ENCODE results near the gene STON2. TPM values are rescaled to one million over a fixed set of nuclear protein-coding genes. Genes with fewer than 3 reads are reported as not detected.

STON2 gene
- total RNA-seq, 2 donors from 2014 or later, result 0.10 to 0.12 TPM

DNA sequence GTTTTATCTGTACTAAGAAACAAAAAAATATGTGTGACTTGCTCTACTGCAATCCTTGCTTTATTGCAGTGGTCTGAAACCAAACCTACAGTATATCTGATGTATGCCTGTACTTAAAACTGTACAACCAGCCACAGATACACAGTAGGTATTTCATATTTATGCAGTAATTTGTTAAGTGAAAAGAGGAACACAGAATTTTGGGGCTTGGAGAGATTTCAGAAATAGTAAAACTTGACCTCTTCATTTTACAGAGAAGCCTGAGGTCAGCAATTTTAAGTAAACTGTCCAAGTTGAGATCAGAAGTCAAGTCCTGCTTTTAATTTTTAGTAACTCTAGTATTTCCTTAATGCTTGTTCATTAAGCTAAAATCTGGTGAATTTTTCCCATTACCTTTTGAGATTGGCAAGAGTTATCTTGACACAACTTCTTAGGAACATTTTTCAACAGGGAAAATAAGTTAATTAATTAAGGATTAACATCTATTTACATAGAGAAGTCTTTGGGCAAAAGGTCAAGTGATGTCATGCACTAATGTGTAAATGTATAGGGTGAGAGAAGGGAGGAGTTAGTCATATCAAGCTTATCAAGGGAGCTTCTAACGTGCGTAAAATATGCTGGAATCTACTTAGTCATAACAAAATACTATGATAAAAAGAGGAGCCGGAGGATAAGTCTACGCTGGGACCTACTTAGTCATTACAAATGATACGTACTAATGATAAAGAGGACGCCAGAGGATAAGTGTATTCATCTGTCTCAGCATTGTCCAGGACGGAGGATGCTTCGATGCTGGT lies 113.4 kb downstream of the STON2 start:
- no peaks in the 10 kb centered on the region for H3K4me1 Mint-ChIP-seq (ENCODE audit: low read depth)
- H3K27ac Mint-ChIP-seq, result no peak overlapping the region
- DNase-seq (no peak), ATAC-seq (replicated peaks in 1 of 2) (no peak)
- H3K4me3 Mint-ChIP-seq, result no peak overlapping the region
- H3K9me3 Mint-ChIP-seq, result no peaks in the 10 kb centered on the region
- H3K27me3 Mint-ChIP-seq (ENCODE audit: low read depth), result peaks cover 5% of the 10 kb centered on the region
- H3K36me3 Mint-ChIP-seq (ENCODE audit: insufficient read depth in 2 of 2), result no peaks in the 10 kb centered on the region

DNA sequence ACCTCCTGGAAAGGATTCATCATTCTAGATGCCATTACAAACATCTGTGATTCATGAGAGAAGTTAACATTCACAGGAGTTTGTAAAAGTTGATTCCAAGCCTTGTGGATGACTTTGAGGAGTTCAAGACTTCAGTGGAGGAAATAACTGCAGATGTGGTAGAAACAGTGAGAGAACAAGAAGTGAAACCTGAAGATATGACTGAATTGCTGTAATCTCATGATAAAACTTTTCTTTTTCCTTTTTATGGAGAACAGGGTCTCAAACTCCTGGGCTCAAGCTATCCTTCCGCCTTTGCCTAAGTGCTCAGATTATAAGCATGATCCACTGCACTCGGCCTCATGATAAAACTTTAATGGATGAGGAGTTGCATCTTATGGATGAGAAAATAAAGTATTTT lies 114.9 kb downstream of the STON2 start:
- Mint-ChIP-seq H3K27me3 (ENCODE audit: low read depth) (peaks cover 5% of the 10 kb centered on the region), H3K4me1 (ENCODE audit: low read depth) (no peaks in the 10 kb centered on the region), H3K9me3 (no peaks in the 10 kb centered on the region), H3K27ac (no peak overlapping the region), H3K4me3 (no peak overlapping the region), H3K36me3 (ENCODE audit: insufficient read depth in 2 of 2) (no peaks in the 10 kb centered on the region)
- DNase-seq (no peak), ATAC-seq (replicated peaks in 1 of 2) (no peak)

- no peak overlapping the region for H3K4me3 Mint-ChIP-seq
- DNase-seq (no peak), ATAC-seq (replicated peaks in 1 of 2) (no peak)
- H3K27ac Mint-ChIP-seq, result no peak overlapping the region
- no peaks in the 10 kb centered on the region for H3K36me3 Mint-ChIP-seq (ENCODE audit: insufficient read depth in 2 of 2)
- H3K9me3 Mint-ChIP-seq, result no peaks in the 10 kb centered on the region
- no peaks in the 10 kb centered on the region for H3K4me1 Mint-ChIP-seq (ENCODE audit: low read depth)
- H3K27me3 Mint-ChIP-seq (ENCODE audit: low read depth), result no peaks in the 10 kb centered on the region
Observed at GRCh38 chr14:81281332-81281731, 118.8 kb downstream of the STON2 start.

DNA sequence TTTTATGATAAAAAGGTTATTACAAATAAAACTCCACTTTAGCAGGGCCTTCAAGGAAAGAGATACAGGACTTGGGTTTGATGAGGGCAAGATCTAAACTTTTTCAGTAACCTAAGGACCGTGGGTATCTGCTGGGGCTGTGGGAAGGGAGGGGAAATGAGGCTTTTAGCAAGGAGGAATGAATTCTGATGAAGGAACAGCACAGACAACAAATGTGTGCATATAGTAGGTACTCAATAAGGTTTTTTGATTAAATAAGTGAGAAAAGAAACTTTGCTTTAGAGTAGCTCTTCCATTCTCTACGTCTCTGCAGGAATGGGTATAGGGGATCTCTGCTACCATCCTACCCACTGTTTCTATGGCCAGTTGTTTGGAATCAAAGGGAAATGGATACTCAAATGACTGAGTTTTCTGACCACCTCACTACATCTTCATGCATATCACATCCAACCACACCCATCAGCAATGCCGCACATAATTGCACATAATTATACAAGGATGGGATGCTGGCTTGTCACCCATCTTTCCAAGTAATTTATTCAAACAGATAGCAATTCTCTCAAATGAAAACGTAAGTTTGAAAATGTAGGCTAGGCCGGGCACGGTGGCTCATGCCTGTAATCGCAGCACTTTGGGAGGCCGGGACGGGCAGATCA lies 119.9 kb downstream of the STON2 start:
- no peaks in the 10 kb centered on the region for H3K4me1 Mint-ChIP-seq (ENCODE audit: low read depth)
- H3K27me3 Mint-ChIP-seq (ENCODE audit: low read depth), result no peaks in the 10 kb centered on the region
- H3K4me3 Mint-ChIP-seq, result no peak overlapping the region
- H3K9me3 Mint-ChIP-seq, result no peaks in the 10 kb centered on the region
- H3K27ac Mint-ChIP-seq, result no peak overlapping the region
- no peaks in the 10 kb centered on the region for H3K36me3 Mint-ChIP-seq (ENCODE audit: insufficient read depth in 2 of 2)
- DNase-seq, result no peak
- ATAC-seq (replicated peaks in 1 of 2), result no peak

- Mint-ChIP-seq H3K36me3 (ENCODE audit: insufficient read depth in 2 of 2) (no peaks in the 10 kb centered on the region), H3K27me3 (ENCODE audit: low read depth) (no peaks in the 10 kb centered on the region)
Observed at GRCh38 chr14:81277096-81277495, 123.0 kb downstream of the STON2 start.

GRCh38 chr14:81276073-81277069 lies 123.8 kb downstream of the STON2 start:
- H3K4me3 Mint-ChIP-seq, result no peak overlapping the region
- no peaks in the 10 kb centered on the region for H3K36me3 Mint-ChIP-seq (ENCODE audit: insufficient read depth in 2 of 2)
- H3K4me1 Mint-ChIP-seq (ENCODE audit: low read depth), result no peaks in the 10 kb centered on the region
- no peaks in the 10 kb centered on the region for H3K27me3 Mint-ChIP-seq (ENCODE audit: low read depth)
- DNase-seq, result no peak
- H3K9me3 Mint-ChIP-seq, result no peaks in the 10 kb centered on the region
- no peak for ATAC-seq (replicated peaks in 1 of 2)
- H3K27ac Mint-ChIP-seq, result no peak overlapping the region

More at GRCh38 chr14:81277096-81277495, 123.0 kb downstream of the STON2 start:
- DNase-seq (no peak), ATAC-seq (replicated peaks in 1 of 2) (no peak)
- Mint-ChIP-seq H3K4me1 (ENCODE audit: low read depth) (no peaks in the 10 kb centered on the region), H3K9me3 (no peaks in the 10 kb centered on the region), H3K4me3 (no peak overlapping the region), H3K27ac (no peak overlapping the region)

GRCh38 chr14:81275305-81276072 lies 124.6 kb downstream of the STON2 start:
- DNase-seq (no peak), ATAC-seq (replicated peaks in 1 of 2) (no peak)
- no peak overlapping the region for H3K27ac Mint-ChIP-seq
- H3K9me3 Mint-ChIP-seq, result no peaks in the 10 kb centered on the region
- no peaks in the 10 kb centered on the region for H3K4me1 Mint-ChIP-seq (ENCODE audit: low read depth)
- no peaks in the 10 kb centered on the region for H3K27me3 Mint-ChIP-seq (ENCODE audit: low read depth)
- no peaks in the 10 kb centered on the region for H3K36me3 Mint-ChIP-seq (ENCODE audit: insufficient read depth in 2 of 2)
- no peak overlapping the region for H3K4me3 Mint-ChIP-seq

DNA sequence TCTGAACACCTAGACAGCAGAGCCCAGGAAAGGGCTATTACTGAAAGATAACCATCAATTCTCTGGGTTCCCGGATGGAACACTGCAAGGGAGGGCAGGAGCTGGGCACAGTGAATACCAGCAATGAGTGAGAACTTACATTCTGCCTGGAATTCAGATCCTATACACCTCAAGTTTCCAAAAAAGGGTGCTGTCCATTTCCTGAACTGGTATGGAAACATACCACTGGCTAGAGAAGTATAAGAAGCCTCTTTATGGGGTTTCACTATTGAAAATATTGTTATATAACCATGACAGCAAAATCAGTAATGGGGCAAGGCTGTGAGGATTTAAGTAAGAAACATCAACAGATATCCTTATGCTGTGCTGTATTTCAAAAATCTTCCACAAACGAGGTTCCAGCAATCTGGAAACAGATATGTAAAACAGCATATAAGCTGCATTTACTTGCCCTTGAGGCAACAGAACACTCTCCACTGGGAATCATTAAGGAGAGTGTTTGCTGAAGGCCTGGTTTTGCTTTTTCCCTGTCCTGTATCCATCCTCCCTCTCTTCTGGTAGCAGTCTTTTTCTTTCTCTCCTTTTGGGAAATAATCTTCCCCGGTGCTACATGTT lies 126.1 kb downstream of the STON2 start:
- Mint-ChIP-seq H3K4me1 (ENCODE audit: low read depth) (no peaks in the 10 kb centered on the region), H3K27ac (no peak overlapping the region)

DNA sequence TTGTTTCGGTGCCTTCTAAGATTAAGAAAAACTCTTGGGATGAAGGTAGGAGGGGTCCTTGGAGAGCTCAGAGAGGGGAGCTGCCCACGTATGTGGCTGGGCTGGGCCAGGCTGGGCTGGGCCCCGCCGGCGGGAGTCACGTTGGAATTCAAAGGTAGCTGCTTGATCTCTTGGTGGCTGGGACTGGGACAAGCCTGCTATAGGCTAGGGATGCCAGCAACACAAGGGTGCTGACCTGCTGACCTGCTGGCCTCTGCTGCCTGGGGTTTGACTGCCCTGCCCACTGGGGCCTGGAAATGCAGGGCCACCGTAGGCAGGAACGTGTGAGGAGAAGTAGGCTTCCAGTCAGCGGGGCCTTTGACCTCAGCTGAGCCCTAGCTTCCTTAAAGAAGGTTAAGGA lies 126.6 kb downstream of the STON2 start:
- Mint-ChIP-seq H3K36me3 (ENCODE audit: insufficient read depth in 2 of 2) (no peaks in the 10 kb centered on the region), H3K27me3 (ENCODE audit: low read depth) (no peaks in the 10 kb centered on the region), H3K9me3 (no peaks in the 10 kb centered on the region), H3K27ac (no peak overlapping the region), H3K4me3 (no peak overlapping the region), H3K4me1 (ENCODE audit: low read depth) (no peaks in the 10 kb centered on the region)
- DNase-seq (no peak), ATAC-seq (replicated peaks in 1 of 2) (no peak)

More for the DNA sequence above, 126.1 kb downstream of the STON2 start:
- ATAC-seq (replicated peaks in 1 of 2) (no peak), DNase-seq (no peak)
- Mint-ChIP-seq H3K36me3 (ENCODE audit: insufficient read depth in 2 of 2) (no peaks in the 10 kb centered on the region), H3K27me3 (ENCODE audit: low read depth) (no peaks in the 10 kb centered on the region), H3K4me3 (no peak overlapping the region), H3K9me3 (no peaks in the 10 kb centered on the region)

DNA sequence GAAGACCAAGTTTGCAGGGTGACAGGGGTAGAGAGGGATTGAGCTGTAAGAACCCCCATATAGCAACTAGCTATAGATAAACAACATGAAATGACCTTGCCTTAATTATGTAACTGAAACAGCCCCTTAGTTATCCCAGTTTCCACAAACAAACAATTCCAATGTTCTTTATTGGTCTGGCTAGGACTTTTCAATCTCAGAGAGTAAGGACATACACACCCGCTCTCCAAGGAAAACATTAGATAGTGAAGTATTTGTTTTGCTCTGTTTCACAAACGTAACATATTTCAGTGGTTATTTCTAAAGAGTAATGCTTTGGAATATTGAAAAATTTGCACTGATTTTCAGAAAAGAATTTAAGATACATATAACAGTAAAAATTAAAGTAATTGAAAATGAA lies 127.8 kb downstream of the STON2 start:
- H3K4me3 Mint-ChIP-seq, result no peak overlapping the region
- no peaks in the 10 kb centered on the region for H3K36me3 Mint-ChIP-seq (ENCODE audit: insufficient read depth in 2 of 2)
- H3K9me3 Mint-ChIP-seq, result no peaks in the 10 kb centered on the region
- no peak for ATAC-seq (replicated peaks in 1 of 2)
- peaks cover 8% of the 10 kb centered on the region for H3K4me1 Mint-ChIP-seq (ENCODE audit: low read depth)
- H3K27me3 Mint-ChIP-seq (ENCODE audit: low read depth), result peaks cover 7% of the 10 kb centered on the region
- DNase-seq, result no peak
- H3K27ac Mint-ChIP-seq, result no peak overlapping the region

DNA sequence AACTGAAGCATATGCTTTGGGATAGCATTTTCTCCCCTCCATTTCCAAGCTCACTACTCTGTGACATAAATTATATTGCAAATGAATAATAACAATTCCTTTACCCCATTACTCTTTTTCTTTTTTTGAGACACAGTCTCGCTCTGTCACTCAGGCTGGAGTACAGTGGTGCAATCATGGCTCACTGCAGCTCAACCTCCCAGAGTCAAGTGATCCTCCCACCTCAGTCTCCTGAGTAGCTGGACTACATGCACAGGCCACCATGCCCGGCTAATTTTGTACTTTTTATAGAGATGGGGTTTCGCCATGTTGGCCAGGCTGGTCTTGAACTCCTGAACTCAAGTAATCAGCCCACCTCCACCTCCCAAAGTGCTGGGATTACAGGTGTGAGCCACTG lies 130.1 kb downstream of the STON2 start:
- Mint-ChIP-seq H3K9me3 (no peaks in the 10 kb centered on the region), H3K4me3 (no peak overlapping the region), H3K27ac (no peak overlapping the region), H3K27me3 (ENCODE audit: low read depth) (peaks cover 19% of the 10 kb centered on the region), H3K36me3 (ENCODE audit: insufficient read depth in 2 of 2) (no peaks in the 10 kb centered on the region), H3K4me1 (ENCODE audit: low read depth) (peaks cover 8% of the 10 kb centered on the region)
- DNase-seq, result no peak
- no peak for ATAC-seq (replicated peaks in 1 of 2)
